Measurements from ENCODE around the gene RIMBP2.

Gene RIMBP2

GRCh38 chr12:130497321-130497720, 218.8 kb downstream of the RIMBP2 start:
- DNase-seq: no peak

DNA sequence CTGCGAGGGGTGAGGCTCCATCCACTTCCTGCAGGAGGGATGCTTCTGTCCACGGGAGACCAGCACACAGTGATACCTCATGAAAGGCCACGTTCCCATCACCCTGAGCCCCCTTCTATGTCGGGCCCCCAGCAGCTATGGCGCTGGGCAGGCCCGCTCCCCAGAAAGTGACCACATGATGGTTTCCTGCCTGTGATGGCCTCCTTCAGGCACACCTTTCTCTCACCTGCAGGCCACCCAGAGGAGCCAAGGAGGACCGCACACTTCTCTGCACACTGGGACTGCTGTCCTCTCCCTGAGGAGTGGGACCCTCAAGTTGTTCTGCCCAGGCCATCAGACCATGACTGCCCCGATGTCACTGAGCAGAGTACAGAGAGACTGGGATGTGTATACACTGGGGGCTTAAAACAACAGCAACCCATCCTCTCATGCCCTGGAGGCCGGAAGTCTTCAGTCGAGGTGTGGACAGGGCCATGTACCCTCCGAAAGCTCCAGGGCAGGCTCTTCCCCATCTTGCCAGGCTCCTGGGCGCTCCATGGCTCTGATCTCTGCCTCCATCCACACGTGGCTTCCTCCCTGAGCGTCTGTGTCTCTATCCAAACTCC, 219.5 kb downstream of the RIMBP2 start:
- no peak for DNase-seq

DNA sequence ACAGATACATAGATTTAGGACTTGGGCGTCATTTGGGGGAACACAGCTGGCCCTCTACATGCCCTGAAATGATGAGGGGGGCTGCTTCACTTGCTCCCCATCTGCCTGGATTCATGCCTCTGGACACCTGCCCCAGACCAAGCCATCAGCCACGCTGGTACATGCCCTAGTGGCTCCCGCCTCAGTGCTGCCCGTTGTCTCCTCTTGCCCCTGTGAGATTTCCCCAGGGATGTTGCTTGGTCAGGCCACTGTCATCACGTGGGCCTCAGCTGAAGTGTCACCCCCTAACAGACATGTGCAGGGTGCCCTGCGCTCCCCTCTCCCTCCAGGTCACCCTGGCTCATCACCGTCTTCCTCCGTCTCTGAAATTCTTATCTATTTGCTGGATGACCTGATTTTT, 220.9 kb downstream of the RIMBP2 start:
- no peak for DNase-seq

DNA sequence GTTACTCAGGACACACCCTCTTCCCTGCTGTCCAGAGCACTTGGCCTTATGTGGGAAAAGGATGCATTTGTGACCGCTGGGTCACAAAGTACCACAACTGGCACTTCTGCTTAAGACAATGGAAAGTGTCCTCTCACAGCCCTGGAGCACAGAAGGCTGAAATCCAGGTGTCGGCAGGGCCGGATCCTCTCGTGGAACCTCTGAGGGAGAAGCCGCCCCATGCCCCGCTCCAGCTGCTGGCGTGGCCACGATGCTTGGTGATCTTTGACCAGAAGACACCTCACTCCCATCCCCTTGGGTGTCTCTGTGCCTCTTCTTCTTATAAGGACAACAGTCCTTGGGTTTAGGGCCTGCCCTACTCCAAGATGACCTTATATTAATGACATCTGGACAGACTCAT, 221.4 kb downstream of the RIMBP2 start:
- DNase-seq: no peak

- DNase-seq: no peak
Measured at GRCh38 chr12:130493951-130494350, 222.1 kb downstream of the RIMBP2 start.

GRCh38 chr12:130491421-130492357, 224.4 kb downstream of the RIMBP2 start:
- DNase-seq: no peak

DNA sequence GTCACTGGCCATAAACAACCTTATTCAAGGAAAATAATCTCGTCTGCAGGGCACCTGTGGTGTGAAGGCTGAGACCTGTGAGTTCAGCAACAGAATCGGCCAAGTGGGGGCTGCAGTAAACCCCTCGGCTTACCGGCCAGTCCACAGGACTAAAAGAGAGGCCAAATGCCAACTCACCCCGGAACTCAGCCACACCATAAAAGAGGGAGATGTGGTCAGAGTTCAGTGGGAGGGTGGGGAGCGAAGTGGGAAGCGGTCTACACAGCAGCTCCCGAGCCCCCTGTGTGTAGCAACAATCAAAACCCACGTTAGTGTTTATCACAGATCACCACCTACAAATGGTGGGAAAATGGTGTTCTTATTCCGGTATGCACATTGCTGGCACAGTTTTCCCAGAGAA, 225.4 kb downstream of the RIMBP2 start:
- no peak for DNase-seq

DNA sequence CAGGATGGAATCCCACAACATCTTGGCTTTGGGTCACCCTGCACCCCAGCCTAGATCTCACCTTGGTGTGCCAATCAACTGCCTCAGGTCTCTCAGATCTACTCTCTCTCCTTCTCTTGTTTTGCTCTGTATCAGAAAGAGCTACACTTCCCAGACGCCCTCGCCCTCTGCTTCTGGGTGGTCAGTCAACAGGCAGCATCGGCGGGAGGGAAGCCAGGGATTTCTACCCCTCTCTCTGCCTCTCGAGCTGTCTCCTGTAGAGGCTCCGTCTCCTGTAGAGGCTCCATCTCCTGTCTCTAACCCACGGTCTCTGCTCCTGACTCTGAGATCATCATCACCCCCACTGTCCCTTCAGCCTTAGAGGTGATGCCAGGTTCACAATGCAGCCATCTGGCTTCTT, 226.8 kb downstream of the RIMBP2 start:
- DNase-seq: no peak

GRCh38 chr12:130488358-130488710, 227.8 kb downstream of the RIMBP2 start:
- DNase-seq: no peak

DNA sequence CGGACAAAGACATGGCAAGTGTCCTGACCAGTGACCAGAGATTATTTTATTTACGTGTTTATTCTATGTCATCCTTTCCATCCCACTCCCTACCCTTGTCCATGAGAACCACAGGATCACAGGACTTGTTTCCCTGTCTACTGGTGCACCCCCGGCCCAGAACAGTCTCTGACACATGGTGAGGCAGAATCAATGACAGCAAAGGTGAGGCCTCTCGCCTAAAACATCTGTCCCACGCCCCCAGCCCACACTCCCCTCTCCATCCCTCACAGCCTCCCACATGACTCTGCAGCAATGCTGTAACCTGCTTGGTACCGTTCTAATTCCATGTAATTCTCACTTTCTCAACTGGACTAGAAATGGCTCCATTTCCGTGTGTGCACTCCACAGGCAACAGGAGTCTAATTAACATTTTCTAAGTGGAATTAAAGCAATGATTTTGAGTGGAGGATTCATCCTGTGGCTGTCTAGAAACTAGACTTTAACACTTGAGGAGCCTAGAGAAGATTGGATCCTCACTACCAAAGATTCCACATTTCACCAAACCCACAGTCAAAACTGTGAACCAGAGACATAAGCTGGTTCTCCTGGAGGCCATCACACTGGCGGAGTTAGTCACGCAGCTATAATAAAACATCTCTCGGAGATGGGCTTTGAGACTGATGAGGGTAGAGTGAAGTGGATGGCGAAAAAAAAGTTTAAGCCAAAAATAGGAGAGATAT, 228.3 kb downstream of the RIMBP2 start:
- DNase-seq: no peak

- DNase-seq: no peak
Measured at GRCh38 chr12:130486891-130487416, 229.1 kb downstream of the RIMBP2 start.

DNA sequence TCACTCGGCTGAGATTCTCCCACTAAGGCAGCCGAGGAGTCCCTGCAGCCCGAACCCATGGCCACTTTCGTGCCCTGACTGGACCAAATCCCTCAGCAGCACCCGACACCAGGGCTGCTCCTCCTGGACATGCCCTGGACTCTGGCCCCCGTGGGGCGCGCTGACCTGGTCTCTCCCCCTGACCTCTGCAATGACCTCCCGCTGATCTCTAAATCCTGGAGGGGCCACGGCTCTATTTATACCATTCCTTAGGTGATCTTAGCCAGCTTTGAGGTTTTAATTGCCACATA, 230.0 kb downstream of the RIMBP2 start:
- no peak for DNase-seq

DNA sequence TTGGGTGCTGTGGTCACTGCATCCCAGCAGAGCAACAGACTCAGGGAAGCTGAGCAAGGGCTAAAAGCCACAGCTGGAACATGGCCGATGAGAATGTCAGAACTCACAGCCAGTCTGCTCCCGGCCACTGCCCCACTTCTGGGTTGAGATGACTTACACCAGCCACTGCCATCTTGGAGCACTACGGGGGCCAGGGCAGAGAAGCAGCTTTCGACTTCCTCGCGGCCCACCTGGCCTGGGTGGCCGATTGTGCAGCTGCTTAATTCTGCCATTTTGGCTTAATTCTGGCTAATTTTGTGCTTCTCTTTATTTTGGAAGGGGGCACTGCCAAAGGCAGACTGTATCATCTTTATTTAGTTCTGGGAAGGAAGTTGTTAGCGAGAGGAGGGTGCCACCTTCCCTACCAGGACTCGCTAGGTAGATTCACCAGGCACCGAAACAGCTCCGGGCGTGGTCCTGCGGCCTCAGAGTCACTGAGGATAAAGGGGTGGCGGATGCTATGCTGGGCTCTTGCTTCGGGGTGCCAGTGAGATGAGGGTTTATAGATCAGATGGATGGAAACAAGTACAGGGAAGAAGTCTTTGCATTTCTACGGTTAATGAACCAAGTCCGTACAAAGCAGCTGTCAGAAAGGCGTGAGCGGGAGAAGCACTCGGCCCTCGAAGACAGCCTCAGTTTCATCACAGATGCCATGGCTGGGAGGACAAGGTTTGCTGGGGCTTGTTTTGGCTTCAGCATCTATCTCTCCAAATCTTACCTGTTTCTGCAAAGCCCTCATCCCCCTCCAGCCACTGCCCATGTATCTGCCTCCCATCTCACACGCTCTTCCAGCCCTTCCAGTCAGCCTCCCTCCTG, 230.6 kb downstream of the RIMBP2 start:
- no peak for DNase-seq

DNA sequence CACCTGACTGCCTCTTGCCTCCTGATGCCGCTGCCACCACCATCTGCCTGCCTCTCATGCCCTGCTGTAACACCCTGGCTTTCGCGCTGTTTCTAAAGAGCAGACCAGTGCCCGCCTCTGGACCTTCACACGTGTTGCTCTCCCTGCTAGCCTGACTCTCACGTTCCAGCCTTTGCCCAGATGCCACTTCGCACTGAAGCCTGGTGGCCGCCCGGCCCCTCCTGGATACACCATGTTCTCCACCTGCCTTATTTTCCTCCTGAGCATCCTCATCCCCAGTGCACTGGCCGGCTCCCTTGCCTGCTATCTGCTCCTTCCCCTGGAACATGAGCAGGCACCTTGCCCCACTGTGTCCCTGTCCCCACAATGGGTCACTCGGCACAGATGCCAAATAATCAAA, 231.9 kb downstream of the RIMBP2 start:
- no peak for DNase-seq

DNA sequence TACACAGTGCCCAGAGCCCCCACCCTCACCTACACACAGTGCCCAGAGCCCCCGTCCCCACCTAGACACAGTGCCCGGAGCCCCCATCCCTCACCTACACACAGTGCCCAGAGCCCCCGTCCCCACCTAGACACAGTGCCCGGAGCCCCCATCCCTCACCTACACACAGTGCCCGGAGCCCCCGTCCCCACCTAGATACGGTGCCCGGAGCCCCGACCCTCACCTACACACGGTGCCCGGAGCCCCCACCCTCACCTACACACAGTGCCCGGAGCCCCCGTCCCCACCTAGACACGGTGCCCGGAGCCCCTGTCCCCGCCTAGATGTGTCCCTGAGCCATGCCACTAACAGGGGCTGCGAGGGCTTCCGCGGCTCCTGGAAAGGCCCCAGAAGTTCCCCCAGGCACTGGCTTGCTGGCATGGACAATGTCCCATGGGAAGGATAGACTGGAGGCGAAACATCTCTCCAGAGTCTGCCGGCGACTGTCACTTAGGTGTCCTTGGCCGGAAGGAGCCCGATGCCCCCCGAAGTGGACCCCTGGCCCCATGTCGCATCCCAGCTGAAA, 232.4 kb downstream of the RIMBP2 start:
- no peak for DNase-seq

GRCh38 chr12:130482448-130482847, 233.7 kb downstream of the RIMBP2 start:
- DNase-seq: no peak

DNA sequence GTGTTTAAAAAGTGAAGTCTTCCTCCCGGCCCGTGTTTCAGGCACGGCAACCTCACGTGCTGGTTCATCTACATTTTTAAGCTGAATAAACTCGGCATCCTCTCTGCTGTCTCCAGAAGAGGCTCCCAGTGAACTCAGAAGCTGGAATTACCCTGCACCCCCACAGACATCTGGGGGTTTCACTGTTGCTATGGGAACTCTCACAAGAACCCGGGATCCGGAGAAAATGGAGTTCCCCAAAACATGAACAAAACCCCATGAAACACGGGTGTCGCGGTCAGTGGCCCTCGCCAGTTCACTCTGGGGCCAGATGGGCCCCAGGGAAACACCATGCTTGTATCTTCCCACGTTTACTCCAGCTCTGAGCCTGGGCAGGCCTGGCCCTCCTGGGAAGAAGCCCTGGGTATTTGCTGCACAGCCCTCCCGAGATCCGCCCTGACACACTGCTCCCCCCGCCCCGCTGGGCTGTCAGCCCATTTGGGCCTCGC, 234.7 kb downstream of the RIMBP2 start:
- DNase-seq: no peak

- DNase-seq: no peak
Measured at GRCh38 chr12:130480887-130481286, 235.2 kb downstream of the RIMBP2 start.

GRCh38 chr12:130480231-130480630, 235.9 kb downstream of the RIMBP2 start:
- no peak for DNase-seq

GRCh38 chr12:130479401-130480125, 236.5 kb downstream of the RIMBP2 start:
- DNase-seq: no peak

- DNase-seq: no peak
Measured at GRCh38 chr12:130478786-130479185, 237.3 kb downstream of the RIMBP2 start.

DNA sequence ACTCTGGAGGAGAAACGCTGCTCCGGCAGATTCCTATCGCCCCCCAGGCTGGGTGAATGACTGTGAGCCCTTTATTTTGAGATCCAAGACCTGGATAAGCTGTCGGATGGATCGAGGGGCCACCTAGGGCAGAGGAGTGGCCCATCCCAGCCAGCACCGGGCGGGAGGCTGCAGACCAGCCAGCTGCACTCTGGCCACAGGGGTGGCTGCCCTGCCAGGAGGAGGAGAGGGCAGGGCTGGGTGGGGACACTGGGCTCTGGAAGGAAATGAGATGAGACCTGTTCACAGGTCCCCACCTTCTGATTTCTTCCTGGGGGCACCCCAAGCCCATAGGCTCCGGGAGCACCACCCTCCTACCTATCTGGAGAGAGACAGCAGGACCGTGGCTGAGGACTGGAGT, 238.4 kb downstream of the RIMBP2 start:
- no peak for DNase-seq

Data from NCI-H526 treated with DMSO at 0.1 percent for 48 hours (cell line).